ENCODE measurements around the gene WTIP. TPM values are rescaled to one million over a fixed set of nuclear protein-coding genes. Genes with fewer than 3 reads are reported as not detected.
"Not testable (repeated sequence)": the region's sequence is repeated elsewhere in the genome, so short reads cannot be mapped to it uniquely, and the experiment has no call there.

The WTIP gene
- total RNA-seq, 1 donor from 2014 or later, result 127 TPM

- H3K4me3 ChIP-seq, result no peak overlapping the region
- peaks cover 3 to 41% of the 10 kb centered on the region in 2 donors for H3K4me1 ChIP-seq
- intact Hi-C loops (cut with DNase I), result no loop called here
- no peaks in the 10 kb centered on the region for H3K9me3 ChIP-seq
- H3K36me3 ChIP-seq, result peaks cover 47 to 56% of the 10 kb centered on the region in 2 donors
- no peak for DNase-seq (ENCODE audit: low spot score in 2 of 2)
- TF ChIP-seq, protein P1, sequence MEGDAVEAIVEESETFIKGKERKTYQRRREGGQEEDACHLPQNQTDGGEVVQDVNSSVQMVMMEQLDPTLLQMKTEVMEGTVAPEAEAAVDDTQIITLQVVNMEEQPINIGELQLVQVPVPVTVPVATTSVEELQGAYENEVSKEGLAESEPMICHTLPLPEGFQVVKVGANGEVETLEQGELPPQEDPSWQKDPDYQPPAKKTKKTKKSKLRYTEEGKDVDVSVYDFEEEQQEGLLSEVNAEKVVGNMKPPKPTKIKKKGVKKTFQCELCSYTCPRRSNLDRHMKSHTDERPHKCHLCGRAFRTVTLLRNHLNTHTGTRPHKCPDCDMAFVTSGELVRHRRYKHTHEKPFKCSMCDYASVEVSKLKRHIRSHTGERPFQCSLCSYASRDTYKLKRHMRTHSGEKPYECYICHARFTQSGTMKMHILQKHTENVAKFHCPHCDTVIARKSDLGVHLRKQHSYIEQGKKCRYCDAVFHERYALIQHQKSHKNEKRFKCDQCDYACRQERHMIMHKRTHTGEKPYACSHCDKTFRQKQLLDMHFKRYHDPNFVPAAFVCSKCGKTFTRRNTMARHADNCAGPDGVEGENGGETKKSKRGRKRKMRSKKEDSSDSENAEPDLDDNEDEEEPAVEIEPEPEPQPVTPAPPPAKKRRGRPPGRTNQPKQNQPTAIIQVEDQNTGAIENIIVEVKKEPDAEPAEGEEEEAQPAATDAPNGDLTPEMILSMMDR (IDR thresholded peaks at IDR 0.05), result no peak
- peak overlapping the region; percentile 28 to 74 for H3K27ac ChIP-seq
- no peaks in the 10 kb centered on the region for H3K27me3 ChIP-seq
Measured at GRCh38 chr19:34454091-34454490, 27.5 kb upstream of the WTIP start.

- Histone ChIP-seq H3K27me3 (no peaks in the 10 kb centered on the region), H3K4me1 (peaks cover 6 to 47% of the 10 kb centered on the region in 2 donors), H3K9me3 (no peaks in the 10 kb centered on the region), H3K4me3 (no peak overlapping the region), H3K36me3 (peaks cover 53 to 59% of the 10 kb centered on the region in 2 donors), H3K27ac (no peak overlapping the region)
- intact Hi-C loops (cut with DNase I), result no loop called here
- TF ChIP-seq, protein P1 (IDR thresholded peaks at IDR 0.05), result no peak
- DNase-seq (ENCODE audit: low spot score in 2 of 2), result no peak
Measured at GRCh38 chr19:34454685-34455084, 26.9 kb upstream of the WTIP start.

GRCh38 chr19:34455783-34456480 lies 25.6 kb upstream of the WTIP start:
- H3K27me3 ChIP-seq; H3K9me3 ChIP-seq; DNase-seq (ENCODE audit: low spot score in 2 of 2); intact Hi-C loops (cut with DNase I); H3K4me3 ChIP-seq: not testable (repeated sequence)
- H3K27ac ChIP-seq, result peak overlapping the region; percentile 34 to 65
- H3K4me1 ChIP-seq, result peaks cover 13 to 60% of the 10 kb centered on the region in 2 donors
- H3K36me3 ChIP-seq, result peaks cover 57 to 61% of the 10 kb centered on the region in 2 donors

DNA sequence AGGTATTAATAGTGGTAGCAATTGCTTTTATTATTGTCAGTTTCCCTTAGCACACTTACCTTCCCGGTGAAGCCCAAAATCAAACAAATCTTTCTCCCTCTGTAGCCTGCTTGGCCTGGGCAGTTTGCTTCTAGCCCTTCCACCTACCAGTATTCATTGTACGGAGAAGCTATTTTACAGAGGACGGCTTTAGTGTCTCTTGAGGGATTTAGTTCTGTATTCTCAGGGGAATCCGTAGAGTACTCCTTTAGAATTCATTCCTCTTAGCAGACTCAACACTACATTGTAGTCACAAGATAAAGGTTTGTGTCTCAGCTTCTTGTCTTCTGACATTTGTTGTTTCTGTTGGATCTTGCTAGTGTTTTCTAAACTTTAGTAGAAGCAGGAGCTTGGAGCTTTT lies 24.1 kb upstream of the WTIP start:
- TF ChIP-seq, protein P1 (IDR thresholded peaks at IDR 0.05), result no peak
- Histone ChIP-seq H3K4me1 (peaks cover 22 to 69% of the 10 kb centered on the region in 2 donors), H3K36me3 (peaks cover 45 to 58% of the 10 kb centered on the region in 2 donors), H3K27me3 (no peaks in the 10 kb centered on the region), H3K9me3 (no peaks in the 10 kb centered on the region), H3K4me3 (no peak overlapping the region), H3K27ac (peak overlapping the region; percentile 43 to 65)
- DNase-seq (ENCODE audit: low spot score in 2 of 2), result no peak
- intact Hi-C loops (cut with DNase I), result no loop called here

GRCh38 chr19:34458677-34459076 lies 22.9 kb upstream of the WTIP start:
- H3K36me3 ChIP-seq, result peaks cover 44 to 66% of the 10 kb centered on the region in 2 donors
- H3K27me3 ChIP-seq, result no peaks in the 10 kb centered on the region
- intact Hi-C loops (cut with DNase I), result no loop called here
- no peak for DNase-seq (ENCODE audit: low spot score in 2 of 2)
- peak overlapping the region in 1 of 2 donors; percentile 89 for H3K27ac ChIP-seq
- no peak overlapping the region for H3K4me3 ChIP-seq
- peaks cover 22 to 68% of the 10 kb centered on the region in 2 donors for H3K4me1 ChIP-seq
- TF ChIP-seq, protein P1 (IDR thresholded peaks at IDR 0.05), result no peak
- no peaks in the 10 kb centered on the region for H3K9me3 ChIP-seq

- peaks cover 22 to 60% of the 10 kb centered on the region in 2 donors for H3K4me1 ChIP-seq
- H3K36me3 ChIP-seq, result peaks cover 47 to 66% of the 10 kb centered on the region in 2 donors
- TF ChIP-seq, protein P1 (IDR thresholded peaks at IDR 0.05), result no peak
- H3K9me3 ChIP-seq, result no peaks in the 10 kb centered on the region
- intact Hi-C loops (cut with DNase I), result loop anchor here (2.0 kb wide), 1 partner anchor 31 kb away; the partner anchor contains the start of gene UBA2
- peak overlapping the region; percentile 82 to 89 for H3K27ac ChIP-seq
- no peak overlapping the region for H3K4me3 ChIP-seq
- no peaks in the 10 kb centered on the region for H3K27me3 ChIP-seq
- no peak for DNase-seq (ENCODE audit: low spot score in 2 of 2)
Measured at GRCh38 chr19:34459614-34460013, 21.9 kb upstream of the WTIP start.
